ENCODE measurements around the gene C1QTNF8. TPM values are rescaled to one million over a fixed set of nuclear protein-coding genes. Genes with fewer than 3 reads are reported as not detected.

The C1QTNF8 gene
- total RNA-seq, 1 experiment from 2014 or later: 0.39 TPM

GRCh38 chr16:1090620-1091587, 5.1 kb downstream of the C1QTNF8 start:
- CTCF ChIA-PET: no interaction called here
- H3K27ac ChIP-seq (ENCODE audit: low read length): peak overlapping the region; percentile 78
- DNase-seq (ENCODE audit: low read depth, low spot score) (no peak), ATAC-seq (no peak)
- peak overlapping the region in 1 of 2 experiments; percentile 15; a peak in 3 of 4 replicates for H3K4me3 ChIP-seq (ENCODE audit: low read depth in 2 of 2, low read length in 2 of 2)
- H3K9me3 ChIP-seq (ENCODE audit: control insufficient read depth, insufficient read depth, low read depth, low read length): no peaks in the 10 kb centered on the region
- H3K36me3 ChIP-seq (ENCODE audit: control insufficient read depth, insufficient read depth, low read length): no peaks in the 10 kb centered on the region
- POLR2A ChIA-PET: interaction anchor here (0.9 kb wide), 1 partner anchor 22 kb away, joined by 3 read pairs; no protein-coding TSS in a partner anchor
- TF ChIP-seq CTCF (IDR thresholded peaks at IDR 0.05) (no peak), POLR2AphosphoS5 (IDR thresholded peaks at IDR 0.05; ENCODE audit: low read depth, low read length) (no peak), SIN3A (IDR thresholded peaks at IDR 0.05; ENCODE audit: borderline replicate concordance, insufficient read depth, low read depth, low read length) (no peak), TCF7L2 (IDR thresholded peaks at IDR 0.05; ENCODE audit: low read depth, low read length) (no peak)
- TF ChIP-seq, protein P1, sequence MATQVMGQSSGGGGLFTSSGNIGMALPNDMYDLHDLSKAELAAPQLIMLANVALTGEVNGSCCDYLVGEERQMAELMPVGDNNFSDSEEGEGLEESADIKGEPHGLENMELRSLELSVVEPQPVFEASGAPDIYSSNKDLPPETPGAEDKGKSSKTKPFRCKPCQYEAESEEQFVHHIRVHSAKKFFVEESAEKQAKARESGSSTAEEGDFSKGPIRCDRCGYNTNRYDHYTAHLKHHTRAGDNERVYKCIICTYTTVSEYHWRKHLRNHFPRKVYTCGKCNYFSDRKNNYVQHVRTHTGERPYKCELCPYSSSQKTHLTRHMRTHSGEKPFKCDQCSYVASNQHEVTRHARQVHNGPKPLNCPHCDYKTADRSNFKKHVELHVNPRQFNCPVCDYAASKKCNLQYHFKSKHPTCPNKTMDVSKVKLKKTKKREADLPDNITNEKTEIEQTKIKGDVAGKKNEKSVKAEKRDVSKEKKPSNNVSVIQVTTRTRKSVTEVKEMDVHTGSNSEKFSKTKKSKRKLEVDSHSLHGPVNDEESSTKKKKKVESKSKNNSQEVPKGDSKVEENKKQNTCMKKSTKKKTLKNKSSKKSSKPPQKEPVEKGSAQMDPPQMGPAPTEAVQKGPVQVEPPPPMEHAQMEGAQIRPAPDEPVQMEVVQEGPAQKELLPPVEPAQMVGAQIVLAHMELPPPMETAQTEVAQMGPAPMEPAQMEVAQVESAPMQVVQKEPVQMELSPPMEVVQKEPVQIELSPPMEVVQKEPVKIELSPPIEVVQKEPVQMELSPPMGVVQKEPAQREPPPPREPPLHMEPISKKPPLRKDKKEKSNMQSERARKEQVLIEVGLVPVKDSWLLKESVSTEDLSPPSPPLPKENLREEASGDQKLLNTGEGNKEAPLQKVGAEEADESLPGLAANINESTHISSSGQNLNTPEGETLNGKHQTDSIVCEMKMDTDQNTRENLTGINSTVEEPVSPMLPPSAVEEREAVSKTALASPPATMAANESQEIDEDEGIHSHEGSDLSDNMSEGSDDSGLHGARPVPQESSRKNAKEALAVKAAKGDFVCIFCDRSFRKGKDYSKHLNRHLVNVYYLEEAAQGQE (IDR thresholded peaks at IDR 0.05; ENCODE audit: insufficient read depth in 1 of 2, low read depth in 2 of 2, low read length in 1 of 2): no peak
- H3K27me3 ChIP-seq (ENCODE audit: control insufficient read depth, insufficient read depth, low read length): no peaks in the 10 kb centered on the region
- in situ Hi-C loops (cut with HindIII; ENCODE audit: low pct_unique_long_range_greater_than_20kb, low sequenced_read_pairs): no loop called here
- no TSS peak for BruUV-seq (replicated peaks)
- peaks cover 57% of the 10 kb centered on the region for H3K4me1 ChIP-seq (ENCODE audit: control insufficient read depth, insufficient read depth, low read length)
- intact Hi-C loops (cut with micrococcal nuclease; ENCODE audit: unreplicated experiment): no loop called here

GRCh38 chr16:1089822-1090619, 6.0 kb downstream of the C1QTNF8 start:
- POLR2A ChIA-PET: no interaction called here
- peak; percentile 74 for ATAC-seq
- TF ChIP-seq, protein P1 (IDR thresholded peaks at IDR 0.05; ENCODE audit: insufficient read depth in 1 of 2, low read depth in 2 of 2, low read length in 1 of 2): no peak
- TF ChIP-seq SIN3A (IDR thresholded peaks at IDR 0.05; ENCODE audit: borderline replicate concordance, insufficient read depth, low read depth, low read length) (no peak), CTCF (IDR thresholded peaks at IDR 0.05) (no peak; the same call in 1 of the 2 replicates), POLR2AphosphoS5 (IDR thresholded peaks at IDR 0.05; ENCODE audit: low read depth, low read length) (no peak), TCF7L2 (IDR thresholded peaks at IDR 0.05; ENCODE audit: low read depth, low read length) (no peak)
- Histone ChIP-seq H3K4me3 (ENCODE audit: low read depth in 2 of 2, low read length in 2 of 2) (peak overlapping the region; percentile 15 to 17), H3K9me3 (ENCODE audit: control insufficient read depth, insufficient read depth, low read depth, low read length) (no peaks in the 10 kb centered on the region; the same call in 1 of the 2 replicates), H3K27me3 (ENCODE audit: control insufficient read depth, insufficient read depth, low read length) (no peaks in the 10 kb centered on the region), H3K36me3 (ENCODE audit: control insufficient read depth, insufficient read depth, low read length) (no peaks in the 10 kb centered on the region), H3K4me1 (ENCODE audit: control insufficient read depth, insufficient read depth, low read length) (peaks cover 54% of the 10 kb centered on the region), H3K27ac (ENCODE audit: low read length) (peak overlapping the region; percentile 78)
- intact Hi-C loops (cut with micrococcal nuclease; ENCODE audit: unreplicated experiment): no loop called here
- CTCF ChIA-PET: interaction anchor here (0.8 kb wide), 1 partner anchor 23 kb away, joined by 8 read pairs; no protein-coding TSS in a partner anchor
- no peak for DNase-seq (ENCODE audit: low read depth, low spot score)
- in situ Hi-C loops (cut with HindIII; ENCODE audit: low pct_unique_long_range_greater_than_20kb, low sequenced_read_pairs): no loop called here
- no TSS peak for BruUV-seq (replicated peaks)
